Left cardiac atrium (tissue), 4 donors: Measurements from ENCODE around the gene ADAMTSL3. TPM values are rescaled to one million over a fixed set of nuclear protein-coding genes. Genes with fewer than 3 reads are reported as not detected.

ENCODE experiments used
- ATAC-seq, 2 donors: fragments of 200-7000 bp; cut with Tn5 transposase; one replicate each; pipeline ENCODE4 v1.9.1; 2020; ENCODE audit warnings: mild to moderate bottlenecking in 2 of 2, moderate library complexity in 2 of 2
- DNase-seq: peaks from one replicate; pipeline ENCODE4 v3.0.0-alpha.2; 2020
- intact Hi-C, 2 donors: fragments of 100-400 bp; cut with DNase I; formaldehyde crosslinking; loops; one replicate each; pipeline versions ENCODE4 v1.14.1 to v1.15.1; 2022 to 2023
- total RNA-seq, 2 donors: library from RNA; stranded (reverse); fragmentation: NEBNext Ultra II Directional; extraction: Animal tissue kit (Norgen Biotek cat#: 25700); gene quantifications; one replicate each; pipeline ENCODE4 v1.2.1, GENCODE V29; 2021
- donor health status: DM: no; HTN: yes; CAD: no.
- donor health status: DM: no; HTN: yes; CAD: no; lungs with severe emphysema.
- donor health status: DM: yes; HTN: yes; CAD: no.
- donor health status: Dilated cardiomyopathy.

ADAMTSL3 gene
- total RNA-seq, 2 donors from 2014 or later: 22.8 to 25.8 TPM

DNA sequence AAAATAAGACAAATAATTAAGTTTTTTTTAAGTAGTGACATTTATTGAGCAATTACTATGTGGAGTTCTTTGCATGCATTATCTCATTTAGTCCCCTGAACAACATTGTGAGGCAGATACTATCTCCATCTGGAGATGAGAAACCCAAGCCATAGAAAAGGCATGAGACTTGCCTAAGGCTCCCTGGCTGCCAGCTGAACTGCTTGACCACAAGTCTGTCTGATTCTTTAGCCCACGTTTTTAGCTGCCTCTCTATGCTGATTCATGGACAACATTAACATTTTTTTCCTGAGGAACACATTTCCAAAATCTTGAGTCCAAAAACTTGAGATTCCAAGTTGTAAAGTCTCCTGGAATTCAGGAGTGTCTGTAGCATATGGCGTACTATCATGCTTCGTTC, 318.1 kb downstream of the ADAMTSL3 start:
- no peak for DNase-seq
- intact Hi-C loops: no loop called here
- ATAC-seq: peak in 1 of 2 donors; percentile 42

DNA sequence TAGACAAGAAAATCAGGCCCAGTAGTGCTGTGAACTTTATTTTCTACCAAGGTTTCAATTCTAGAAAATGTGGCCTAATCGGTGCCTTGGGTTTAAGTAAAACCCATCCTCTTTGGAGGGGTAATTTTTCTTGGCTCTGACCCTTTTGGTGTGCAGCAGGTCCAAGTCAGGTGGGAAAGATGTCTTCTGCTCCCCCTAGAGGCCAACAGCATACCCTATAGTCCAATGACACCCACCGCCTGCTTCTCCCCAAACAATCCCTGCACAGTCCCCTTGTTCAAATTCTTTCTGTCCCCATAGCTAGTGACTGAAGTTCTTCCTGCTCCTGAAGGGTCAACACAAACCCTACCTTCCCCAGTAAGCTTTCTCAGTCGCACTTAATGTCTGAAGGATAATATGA, 319.9 kb downstream of the ADAMTSL3 start:
- intact Hi-C loops: no loop called here
- ATAC-seq (no peak), DNase-seq (no peak)

DNA sequence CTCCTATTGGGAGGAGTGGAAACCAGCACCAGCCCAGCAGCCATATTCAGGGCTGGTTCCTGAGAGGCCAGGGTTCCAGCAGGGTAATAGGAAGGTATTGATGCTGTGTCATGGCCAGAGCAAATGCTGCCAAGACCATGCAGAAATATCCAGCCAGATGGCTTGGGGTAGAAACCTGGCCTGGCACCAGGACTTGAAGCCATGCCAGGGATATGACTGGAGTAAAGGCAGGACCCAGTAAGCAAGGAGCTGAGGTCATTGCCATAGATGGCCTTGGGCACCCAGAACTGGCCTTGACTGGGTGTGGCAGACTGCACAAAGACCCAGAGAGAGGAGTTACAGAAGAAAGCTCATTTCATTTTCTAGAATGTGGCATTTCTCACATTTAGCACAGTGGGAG, 324.1 kb downstream of the ADAMTSL3 start:
- intact Hi-C loops: no loop called here
- DNase-seq: no peak
- no peak for ATAC-seq

DNA sequence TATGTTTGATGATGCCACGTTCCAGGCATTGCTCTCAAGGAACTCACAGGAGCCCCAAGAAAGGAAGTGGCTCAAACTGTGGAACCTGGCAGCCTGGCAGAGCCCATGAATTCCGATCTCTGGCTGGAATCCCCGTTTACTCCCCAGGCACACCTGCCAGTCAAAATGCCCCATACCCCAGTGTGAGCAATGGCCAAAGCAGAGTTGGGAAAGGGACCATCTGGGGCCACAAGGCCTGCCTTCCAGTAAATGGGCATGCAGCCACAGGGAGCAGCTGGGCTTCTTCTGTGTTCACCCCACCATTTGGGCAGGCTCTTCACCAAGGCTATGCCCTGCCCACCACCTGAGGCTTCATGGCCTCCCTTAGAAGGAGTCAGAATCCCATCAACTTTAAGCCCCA, 324.7 kb downstream of the ADAMTSL3 start:
- no peak for DNase-seq
- no peak for ATAC-seq
- intact Hi-C loops: no loop called here

DNA sequence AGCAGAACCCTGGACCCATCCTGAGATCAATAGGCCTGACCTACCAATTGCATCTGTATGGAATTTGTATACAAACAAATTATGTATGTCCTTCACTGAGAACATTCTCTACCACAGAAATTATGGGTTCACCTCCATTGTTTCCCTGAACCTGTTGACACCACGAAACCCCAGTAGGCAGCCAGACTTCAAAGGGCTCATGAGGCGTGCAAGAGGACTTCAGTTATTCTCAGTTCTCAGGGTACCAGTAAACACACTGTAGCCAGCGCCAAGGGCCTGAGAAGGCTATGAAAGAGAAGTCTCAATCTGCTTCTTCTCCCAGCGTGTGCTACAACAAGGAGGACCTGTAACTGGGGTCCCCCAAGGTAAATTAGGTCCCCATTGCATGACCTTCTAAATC, 326.7 kb downstream of the ADAMTSL3 start:
- ATAC-seq (no peak), DNase-seq (no peak)
- intact Hi-C loops: no loop called here

DNA sequence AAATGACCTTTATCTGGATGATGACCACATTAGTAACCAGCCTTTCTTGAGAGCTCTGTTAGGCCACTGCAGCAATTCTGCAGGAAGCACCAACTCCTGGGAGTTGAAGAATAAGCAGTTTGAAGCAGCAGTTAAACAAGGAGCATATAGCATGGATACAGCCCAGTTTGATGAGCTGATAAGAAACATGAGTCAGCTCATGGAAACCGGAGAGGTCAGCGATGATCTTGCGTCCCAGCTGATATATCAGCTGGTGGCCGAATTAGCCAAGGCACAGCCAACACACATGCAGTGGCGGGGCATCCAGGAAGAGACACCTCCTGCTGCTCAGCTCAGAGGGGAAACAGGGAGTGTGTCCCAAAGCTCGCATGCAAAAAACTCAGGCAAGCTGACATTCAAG, 328.8 kb downstream of the ADAMTSL3 start:
- ATAC-seq: no peak
- no peak for DNase-seq
- intact Hi-C loops: no loop called here

DNA sequence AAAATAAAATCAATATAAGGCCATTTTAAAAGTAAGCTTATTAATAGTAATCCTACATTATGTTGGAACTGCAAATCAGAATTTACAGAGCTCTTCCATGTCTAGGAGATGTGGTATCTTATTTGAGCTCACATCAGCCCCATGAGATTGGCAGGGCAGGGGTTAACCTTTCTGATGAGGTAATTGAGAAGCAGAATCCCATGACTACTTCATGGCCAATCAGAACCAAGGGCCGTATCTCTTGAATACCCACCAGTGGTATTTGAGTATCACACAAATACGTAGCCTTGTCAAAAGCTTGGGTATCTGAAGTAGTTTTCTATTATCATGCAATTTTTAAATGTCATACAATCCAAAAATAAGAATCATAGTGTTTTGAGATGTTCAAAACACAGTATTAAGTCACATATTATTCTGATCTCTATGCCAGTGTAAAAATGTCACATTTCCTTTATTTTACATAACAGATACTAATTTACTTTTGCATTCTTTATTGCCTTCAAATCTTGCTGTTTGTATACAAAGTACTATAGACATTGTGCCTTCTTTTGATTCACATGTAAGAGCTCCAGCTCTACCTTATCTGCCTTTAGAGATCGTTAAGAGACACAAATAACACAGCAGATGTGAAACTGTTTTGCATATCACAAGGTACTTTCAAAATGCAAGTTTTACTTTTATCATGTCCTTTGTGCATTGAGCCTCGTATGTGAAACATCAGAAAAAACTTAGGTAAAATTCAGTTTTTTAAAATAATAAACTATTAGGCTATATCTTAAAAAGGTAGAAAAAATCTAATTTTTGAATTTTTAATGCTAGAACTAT, 329.9 kb downstream of the ADAMTSL3 start:
- ATAC-seq (peak; percentile 69 to 76), DNase-seq (no peak)
- intact Hi-C loops: no loop called here

DNA sequence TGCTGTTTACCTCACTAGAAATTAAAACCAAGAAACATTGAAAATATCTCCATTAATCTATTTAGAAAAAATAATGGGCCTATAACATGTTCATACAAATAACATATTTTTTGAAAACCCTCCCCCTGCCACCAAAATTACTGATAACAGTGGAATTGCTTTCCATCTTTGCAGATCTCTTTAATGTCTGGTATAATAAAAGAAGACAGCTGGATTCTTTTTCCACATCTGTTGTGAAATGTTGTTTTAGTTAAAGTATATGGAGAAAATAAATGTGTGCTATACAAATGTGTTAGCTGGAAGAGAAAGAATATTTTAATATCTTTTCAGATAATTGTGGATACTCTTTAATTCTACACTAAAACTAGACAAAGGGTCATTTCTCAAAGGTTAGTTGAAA, 330.7 kb downstream of the ADAMTSL3 start:
- no peak for ATAC-seq
- intact Hi-C loops: no loop called here
- DNase-seq: no peak

DNA sequence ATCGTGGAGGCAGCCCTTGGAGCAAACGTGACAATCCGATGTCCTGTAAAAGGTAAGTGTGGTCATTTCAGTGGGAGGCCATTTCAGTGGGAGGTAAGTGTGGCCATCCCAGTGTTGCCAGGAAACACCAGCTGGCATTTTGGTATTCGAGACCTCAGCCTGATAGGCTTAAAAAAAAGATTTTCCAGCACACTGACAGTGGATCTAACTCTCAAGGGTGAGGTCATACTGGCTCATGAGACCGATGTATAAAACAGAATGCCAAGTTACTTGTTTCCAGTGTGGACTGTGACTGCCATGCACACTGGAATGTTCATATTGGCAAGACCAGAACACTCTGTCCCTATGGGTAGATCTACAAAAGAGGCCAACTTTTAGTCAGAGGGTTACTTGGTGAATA, 337.2 kb downstream of the ADAMTSL3 start:
- intact Hi-C loops: no loop called here
- no peak for ATAC-seq
- no peak for DNase-seq

DNA sequence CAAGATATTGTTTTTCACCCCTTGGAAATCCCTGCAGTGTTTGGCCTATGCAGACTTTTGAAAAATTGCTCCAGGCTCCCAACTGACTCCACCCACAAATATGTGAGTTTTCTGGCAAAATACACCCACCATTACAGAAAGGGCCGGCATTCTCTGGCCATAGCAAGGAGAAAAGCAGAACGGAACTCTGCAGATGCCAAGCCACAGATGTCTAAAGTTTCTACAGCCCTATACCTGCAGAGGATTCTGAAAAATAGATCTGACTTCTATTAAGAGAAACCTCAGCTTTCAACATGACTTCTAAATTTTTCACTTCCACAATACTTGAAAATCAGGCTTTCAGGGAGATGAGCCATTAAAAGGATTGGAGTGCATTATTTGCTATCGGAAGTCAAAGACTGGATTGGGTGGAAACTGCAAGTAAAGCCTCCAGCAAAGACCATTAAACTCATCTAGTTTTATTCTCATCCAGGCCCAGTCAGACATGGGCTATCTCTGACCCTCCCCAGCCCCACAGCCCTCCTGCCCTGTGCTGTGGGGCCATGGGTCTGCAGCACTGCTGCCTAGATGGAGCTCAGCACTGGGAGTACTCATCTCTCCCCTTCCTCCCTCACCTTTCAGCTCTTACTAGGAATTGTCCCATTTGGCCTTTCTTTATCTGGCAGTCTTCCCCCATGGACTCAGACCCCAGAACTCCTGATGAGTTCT, 338.6 kb downstream of the ADAMTSL3 start:
- DNase-seq (no peak), ATAC-seq (no peak)
- intact Hi-C loops: no loop called here

DNA sequence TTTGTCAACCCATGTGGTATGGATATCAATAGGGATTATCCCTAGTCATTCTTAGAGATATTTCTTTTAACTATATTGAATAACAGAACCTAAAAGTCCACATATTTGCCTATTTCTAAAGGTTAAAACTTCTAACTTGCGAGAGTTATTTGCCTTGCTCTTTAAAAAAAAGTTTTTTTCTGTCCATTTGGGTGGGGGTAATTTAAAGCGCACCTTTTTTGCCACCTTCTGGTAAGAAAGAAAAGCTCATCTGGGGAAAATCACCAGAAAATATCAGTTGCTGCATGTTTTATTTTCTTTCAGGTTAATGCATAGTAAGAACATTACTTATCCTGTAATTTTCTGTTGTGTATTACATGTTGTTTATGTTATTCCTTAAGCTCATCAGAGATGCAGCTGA, 339.7 kb downstream of the ADAMTSL3 start:
- DNase-seq (no peak), ATAC-seq (no peak)
- intact Hi-C loops: no loop called here

DNA sequence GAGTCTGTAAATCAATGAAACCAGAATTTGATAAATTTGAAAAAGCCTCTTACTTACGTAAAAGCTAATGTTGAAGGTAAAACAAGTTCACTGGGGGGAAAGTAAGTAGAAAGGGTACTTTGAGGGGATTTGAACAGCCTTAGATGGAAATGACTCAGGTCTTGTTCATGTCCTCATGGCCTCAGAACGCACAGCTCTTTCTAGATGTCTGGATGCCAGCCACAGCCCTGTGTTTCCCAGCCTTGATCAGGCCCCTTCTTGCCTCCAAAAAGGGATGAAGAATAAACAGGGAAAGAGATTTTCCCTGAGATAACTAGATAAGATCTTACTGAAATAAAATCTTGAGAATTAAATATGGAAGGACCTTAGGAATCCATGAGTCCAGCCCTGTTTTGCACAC, 344.6 kb downstream of the ADAMTSL3 start:
- ATAC-seq: no peak
- intact Hi-C loops: no loop called here
- DNase-seq: no peak

DNA sequence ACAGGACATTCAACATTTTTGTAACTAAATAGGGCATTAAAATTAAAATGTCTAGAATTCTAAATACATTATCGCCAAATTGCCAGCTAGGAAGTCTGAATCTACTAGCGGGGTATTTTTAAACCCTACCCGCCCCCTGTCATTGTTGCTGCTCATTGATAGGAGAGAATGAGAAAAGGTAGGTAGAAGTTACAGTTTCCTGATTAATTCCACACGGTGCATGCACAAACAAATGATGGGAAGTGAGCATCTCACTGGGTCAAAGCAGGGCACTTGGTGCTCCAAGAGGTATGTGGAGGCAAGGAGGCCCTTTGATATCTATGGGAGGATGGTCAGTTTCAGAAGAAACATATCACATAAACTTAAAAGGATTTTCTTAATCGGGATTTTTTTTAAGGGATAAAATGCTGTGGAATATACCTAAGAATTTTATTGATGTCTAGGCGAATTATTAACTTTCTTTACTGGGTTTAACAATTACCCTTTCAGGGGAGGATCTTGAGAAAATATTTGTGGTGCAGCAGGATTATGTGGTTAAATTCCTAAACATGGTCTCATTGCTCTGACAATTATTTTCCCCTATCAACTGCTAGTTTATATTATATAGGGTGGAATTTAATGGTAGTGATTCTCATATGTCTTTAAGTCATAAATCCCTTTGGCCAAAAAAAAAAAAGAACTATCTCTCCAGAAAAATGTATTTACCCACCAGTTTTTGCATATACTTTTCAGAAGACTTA, 345.6 kb downstream of the ADAMTSL3 start:
- intact Hi-C loops: no loop called here
- no peak for ATAC-seq
- no peak for DNase-seq

DNA sequence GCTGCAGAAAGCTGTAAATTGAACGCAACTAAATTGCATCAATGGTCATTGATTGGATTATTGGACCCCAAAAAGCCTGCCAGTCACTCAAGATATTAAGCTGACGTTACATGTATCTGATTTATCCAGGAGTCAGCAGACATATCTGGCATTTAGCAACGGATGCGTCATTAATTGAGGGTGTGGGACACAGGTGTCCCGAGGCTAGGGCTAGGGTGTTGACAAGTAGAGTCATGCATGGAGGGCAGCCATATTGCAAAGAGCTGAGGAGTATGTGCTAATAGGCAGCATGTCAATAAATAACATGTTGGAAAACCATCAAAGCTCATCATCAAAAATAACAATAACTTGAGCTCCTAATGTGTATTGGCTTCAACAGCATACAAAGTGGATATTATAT, 347.1 kb downstream of the ADAMTSL3 start:
- ATAC-seq: no peak
- DNase-seq: no peak
- intact Hi-C loops: no loop called here

DNA sequence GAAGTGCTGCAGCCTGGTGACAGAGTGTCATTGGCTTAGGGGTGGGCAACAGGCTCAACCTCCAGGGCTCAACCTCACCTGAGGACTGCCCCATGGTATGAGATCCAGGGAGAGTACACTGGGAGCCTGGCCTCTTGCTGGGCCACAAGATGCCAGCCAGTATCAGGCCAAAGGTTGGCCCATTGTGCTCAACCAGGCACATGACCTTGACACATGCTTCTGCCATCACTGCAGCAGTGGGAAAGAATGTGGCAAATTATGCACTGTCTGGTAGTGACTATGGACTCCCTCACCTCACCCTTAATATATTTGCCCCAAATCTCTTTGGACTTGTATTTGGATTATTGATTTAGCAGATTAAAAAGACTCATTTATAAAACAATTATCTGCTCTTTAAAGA, 347.7 kb downstream of the ADAMTSL3 start:
- no peak for ATAC-seq
- intact Hi-C loops: no loop called here

DNA sequence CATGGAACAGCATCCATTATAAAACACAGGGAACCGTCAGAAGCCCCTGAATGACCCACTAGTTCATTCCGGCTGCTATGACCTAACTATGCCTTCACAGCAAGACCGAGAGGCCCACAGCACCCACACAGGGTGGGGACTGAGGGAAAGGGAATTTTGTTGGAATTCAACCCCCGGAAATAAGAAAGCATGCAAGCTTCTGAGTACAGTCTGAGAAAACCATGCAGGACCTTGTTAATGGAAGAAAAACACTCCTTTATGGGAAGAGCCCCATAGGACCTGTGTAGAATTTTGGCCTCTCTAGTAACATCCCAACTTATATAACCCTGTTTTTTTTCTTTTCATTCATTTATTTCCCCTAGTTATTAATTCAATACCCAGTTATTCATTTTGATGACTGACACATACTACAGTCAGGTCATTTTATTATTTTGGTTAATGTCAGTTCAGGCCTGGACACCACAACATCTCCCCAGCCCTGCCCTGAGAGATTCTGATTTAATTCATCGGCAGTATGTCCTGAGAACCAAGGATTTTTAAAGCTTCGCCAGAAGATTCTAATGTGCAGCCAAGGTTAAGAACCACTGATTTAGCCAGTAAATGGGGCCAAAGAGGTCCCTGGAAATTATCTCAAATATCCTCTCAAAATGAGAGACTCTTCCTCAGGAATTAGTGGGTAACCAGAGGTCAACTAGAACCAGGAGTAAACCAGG, 350.0 kb downstream of the ADAMTSL3 start:
- ATAC-seq (no peak), DNase-seq (no peak)
- intact Hi-C loops: no loop called here

More for the DNA sequence above, 347.7 kb downstream of the ADAMTSL3 start:
- DNase-seq: no peak

DNA sequence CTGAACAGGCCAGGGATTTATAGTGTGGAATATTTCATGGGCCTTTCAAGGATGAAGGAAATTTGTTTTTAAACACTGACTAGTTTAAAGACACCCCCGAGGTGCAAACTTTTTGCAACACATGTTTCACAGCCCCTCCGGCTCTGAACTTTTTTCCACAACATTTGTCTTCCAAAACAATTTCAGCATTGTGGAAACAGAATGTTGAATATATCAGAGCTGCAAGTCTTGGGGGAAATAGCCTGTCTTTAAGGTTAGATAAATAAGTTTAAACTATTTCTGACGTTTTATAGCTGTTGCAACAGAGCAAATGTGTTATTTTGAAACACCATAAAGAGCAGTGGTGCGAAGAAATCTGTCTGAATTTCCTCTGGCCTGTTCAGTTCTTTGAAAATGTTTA, 352.5 kb downstream of the ADAMTSL3 start:
- intact Hi-C loops: no loop called here
- DNase-seq (no peak), ATAC-seq (no peak)

DNA sequence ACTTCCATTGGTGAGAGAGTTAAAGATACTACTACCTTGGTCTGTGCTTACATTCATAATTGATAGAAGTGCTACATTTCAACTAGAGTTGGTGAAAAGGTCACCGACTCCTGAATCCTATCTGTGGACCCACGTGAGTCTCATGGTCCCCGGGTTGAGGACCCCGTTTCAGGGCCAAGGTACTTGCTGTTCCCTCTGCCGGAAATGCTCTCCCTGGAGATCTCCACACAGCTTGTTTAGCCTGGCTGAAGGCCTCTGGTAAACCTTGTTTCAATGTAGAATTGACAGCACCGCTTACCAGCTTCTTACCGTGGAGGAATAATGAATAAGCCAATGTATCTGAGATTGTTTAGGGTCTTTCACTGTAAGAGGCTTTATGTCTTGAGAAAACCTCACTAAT, 355.7 kb downstream of the ADAMTSL3 start:
- intact Hi-C loops: no loop called here
- no peak for DNase-seq
- no peak for ATAC-seq

DNA sequence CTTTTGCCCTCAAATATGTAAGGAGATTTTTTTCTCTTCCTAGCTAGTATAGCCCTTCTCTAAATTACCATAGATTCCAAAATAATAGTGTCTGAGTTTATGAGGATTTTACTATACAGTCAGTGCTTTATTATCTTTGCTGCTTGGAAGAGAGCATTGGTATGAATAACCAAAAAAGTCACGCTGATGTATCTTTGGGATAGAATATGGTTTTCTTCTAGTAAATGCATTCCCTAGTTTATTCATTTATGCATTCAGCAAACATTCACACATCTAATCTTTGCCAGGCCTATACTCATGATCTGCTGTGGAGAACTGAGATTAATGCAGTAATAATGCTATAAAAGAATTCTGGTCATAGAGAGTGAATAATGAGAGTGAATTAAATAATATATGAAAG, 356.3 kb downstream of the ADAMTSL3 start:
- ATAC-seq: no peak
- intact Hi-C loops: no loop called here

DNA sequence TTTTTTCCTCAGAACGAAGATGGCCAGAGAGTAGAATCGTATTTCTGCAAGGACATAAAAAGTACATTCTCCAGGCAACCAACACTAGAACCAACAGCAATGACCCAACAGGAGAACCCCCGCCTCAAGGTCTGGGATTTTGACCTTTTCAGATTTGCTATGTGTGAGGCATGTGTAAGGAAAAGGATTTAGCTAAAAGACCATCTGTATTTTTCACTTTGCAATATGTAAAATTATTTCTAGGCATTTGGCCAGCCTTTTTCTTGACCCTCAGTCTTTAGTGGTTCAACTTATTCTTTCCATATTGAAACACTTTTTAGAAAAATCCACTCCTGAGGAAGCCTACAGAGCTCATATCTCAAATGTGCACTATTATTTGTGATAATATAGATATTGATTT, 362.4 kb downstream of the ADAMTSL3 start:
- intact Hi-C loops: no loop called here
- ATAC-seq (no peak), DNase-seq (no peak)

More for the DNA sequence above, 356.3 kb downstream of the ADAMTSL3 start:
- no peak for DNase-seq
